Activated naive CD4-positive, alpha-beta T cell treated with anti-CD3 and anti-CD28 coated beads, Interleukin-2, amount 50 U/mL, for 72 hours (primary cell): ENCODE measurements around the gene VWCE. TPM values are rescaled to one million over a fixed set of nuclear protein-coding genes. Genes with fewer than 3 reads are reported as not detected.

Experiments used
- ATAC-seq, 2 donors: fragments of 150-1000 bp; cut with Tn5 transposase; 2 replicates each; pipeline ENCODE4 v1.10.0; 2021; ENCODE audit warnings: mild to moderate bottlenecking in 2 of 2, moderate library complexity in 2 of 2
- DNase-seq, 2 donors: peaks; one replicate each; pipeline ENCODE4 v3.0.0; 2021 to 2022; ENCODE audit warnings: low spot score in 2 of 2
- H3K27ac Mint-ChIP-seq, 2 donors: one replicate each; pipeline ENCODE4 v1.8.0; 2022; ENCODE audit warnings: mild to moderate bottlenecking in 2 of 2, mixed read lengths in 2 of 2
- H3K36me3 Mint-ChIP-seq, 2 donors: one replicate each; pipeline ENCODE4 v1.8.0; 2022; ENCODE audit warnings: mixed read lengths in 2 of 2
- H3K9me3 Mint-ChIP-seq, 2 donors: one replicate each; pipeline ENCODE4 v1.8.0; 2022; ENCODE audit warnings: mixed read lengths in 2 of 2
- total RNA-seq, 2 donors: library from RNA; stranded (reverse); gene quantifications; one replicate each; pipeline ENCODE4 v1.2.3, GENCODE V29; 2022

VWCE gene
- total RNA-seq, 2 donors from 2014 or later, result 5.4 to 19.6 TPM

DNA sequence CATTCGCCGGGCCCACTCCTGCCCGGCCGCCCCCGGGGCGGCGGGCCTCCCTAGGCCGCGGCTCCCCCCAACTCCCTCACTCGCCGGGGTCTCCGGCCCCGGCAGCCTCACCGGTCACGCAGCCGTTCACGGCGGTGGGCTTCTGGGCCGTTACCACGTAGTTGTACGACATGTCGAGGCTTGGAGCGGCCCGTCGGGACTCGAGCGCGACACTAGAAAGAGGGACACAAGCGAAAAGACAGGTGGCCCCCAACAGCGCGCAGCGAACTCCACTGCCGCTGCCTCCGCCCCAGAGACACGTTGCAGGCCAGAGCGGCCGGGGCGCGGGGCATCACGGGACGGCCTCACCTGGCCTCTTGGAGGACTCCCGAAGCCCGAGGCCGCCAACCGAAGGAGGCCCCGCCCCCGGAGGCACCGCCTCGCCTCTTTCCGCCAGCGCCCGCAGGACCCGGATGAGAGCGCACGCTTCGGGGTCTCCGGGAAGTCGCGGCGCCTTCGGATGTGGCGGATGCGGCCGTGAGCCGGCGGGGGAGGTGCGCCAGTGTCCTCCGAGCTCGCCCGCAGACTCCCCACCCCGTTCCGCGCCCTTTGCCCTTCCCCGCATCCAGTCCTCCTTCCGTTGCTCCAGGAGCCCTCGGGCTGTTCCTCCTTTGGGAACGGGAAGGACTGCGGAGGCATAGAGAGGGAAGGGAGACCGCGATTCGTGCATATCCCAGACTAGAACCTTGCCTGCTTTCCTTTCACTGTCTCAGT lies 37.9 kb upstream of the VWCE start, which contains the start of the genes DDB1 and TKFC:
DDB1 (minus strand) TSS at position 309 of the 753 bp plus-strand sequence; CDS start at position 172, 137 bp downstream.
TKFC (plus strand) TSS at position 432 of the 753 bp plus-strand sequence. CDS start 1,501 bp downstream, outside the sequence.
- H3K27ac Mint-ChIP-seq, result peak within 1 kb of the TSS; percentile 96 to 99
- ATAC-seq (peak; percentile 93 to 95), DNase-seq (peak; percentile 95 to 99)
- peaks cover 29 to 47% of the 10 kb centered on the region in 2 donors for H3K36me3 Mint-ChIP-seq
- H3K9me3 Mint-ChIP-seq, result no peaks in the 10 kb centered on the region

DNA sequence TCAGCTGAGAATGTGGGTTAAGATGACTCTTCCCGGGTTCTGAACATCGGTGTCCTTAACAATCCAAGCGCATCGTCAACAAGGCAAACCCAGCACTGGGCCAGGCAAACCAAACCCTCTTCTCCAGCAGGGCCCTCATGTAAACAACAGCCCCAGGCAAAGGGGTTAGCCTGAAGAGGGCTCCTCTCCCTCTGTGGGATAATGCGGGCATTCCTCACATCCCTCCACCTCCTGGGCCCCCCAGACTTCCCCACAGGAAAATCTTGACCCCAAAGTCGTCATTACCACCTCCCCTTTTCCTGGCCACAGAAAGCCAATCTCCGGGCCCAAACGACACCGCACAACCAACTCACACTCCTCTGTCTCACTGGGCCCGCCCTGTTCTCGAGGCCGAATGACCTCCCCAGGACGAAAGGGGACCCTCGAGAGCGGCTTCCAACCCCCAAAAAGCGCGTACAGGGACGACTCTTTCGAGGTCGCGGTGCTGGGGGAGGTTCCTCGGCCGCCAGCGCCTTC lies 37.2 kb upstream of the VWCE start:
- DNase-seq, result no peak

DNA sequence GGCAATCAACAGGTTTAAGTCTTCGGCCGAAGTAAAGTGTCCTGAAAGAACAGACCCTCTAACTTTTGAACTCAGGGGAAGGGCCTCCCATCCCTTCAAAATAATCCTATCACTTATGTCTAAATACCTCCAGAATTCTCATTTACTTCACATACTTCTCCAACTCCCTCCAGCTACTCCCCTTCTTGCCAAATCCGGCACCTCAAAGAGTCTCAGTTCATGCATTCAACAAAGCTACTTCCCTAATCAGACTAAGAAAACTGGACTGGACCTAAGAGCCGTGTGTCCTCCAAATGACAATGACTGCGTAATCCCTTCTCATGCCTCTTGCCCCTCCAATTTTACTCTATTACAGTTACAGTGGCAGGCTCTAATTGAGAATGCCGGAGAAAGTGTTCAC lies 36.5 kb upstream of the VWCE start:
- no peak for ATAC-seq
- Mint-ChIP-seq H3K27ac (peak overlapping the region; percentile 96 to 99), H3K36me3 (peaks cover 29 to 47% of the 10 kb centered on the region in 2 donors), H3K9me3 (no peaks in the 10 kb centered on the region)
- DNase-seq, result no peak

More for the DNA sequence above, 37.2 kb upstream of the VWCE start:
- peak in 1 of 2 donors; percentile 15 for ATAC-seq
- no peaks in the 10 kb centered on the region for H3K9me3 Mint-ChIP-seq
- H3K27ac Mint-ChIP-seq, result peak overlapping the region; percentile 96 to 99
- peaks cover 29 to 47% of the 10 kb centered on the region in 2 donors for H3K36me3 Mint-ChIP-seq

DNA sequence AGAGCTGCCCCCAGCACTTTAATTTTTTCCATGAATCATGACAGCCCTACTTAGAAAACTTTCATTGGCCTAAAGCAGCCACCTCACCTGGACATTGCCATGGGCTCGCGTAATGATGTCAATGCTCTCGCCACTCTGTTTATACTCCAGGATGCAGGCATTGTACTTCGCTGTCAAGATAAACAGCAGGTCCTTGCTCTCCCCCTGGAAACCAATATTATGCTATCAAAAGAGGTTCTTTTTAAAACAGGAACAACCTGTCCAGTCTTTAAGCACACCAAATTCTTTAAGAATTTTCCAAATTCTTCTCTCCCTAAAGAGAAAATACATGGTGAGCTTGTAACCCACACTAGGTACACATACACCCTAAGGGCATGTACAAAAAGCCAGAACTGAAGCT lies 34.8 kb upstream of the VWCE start:
- ATAC-seq (no peak), DNase-seq (no peak)
- no peak overlapping the region for H3K27ac Mint-ChIP-seq
- H3K9me3 Mint-ChIP-seq, result no peaks in the 10 kb centered on the region
- peaks cover 29 to 47% of the 10 kb centered on the region in 2 donors for H3K36me3 Mint-ChIP-seq

DNA sequence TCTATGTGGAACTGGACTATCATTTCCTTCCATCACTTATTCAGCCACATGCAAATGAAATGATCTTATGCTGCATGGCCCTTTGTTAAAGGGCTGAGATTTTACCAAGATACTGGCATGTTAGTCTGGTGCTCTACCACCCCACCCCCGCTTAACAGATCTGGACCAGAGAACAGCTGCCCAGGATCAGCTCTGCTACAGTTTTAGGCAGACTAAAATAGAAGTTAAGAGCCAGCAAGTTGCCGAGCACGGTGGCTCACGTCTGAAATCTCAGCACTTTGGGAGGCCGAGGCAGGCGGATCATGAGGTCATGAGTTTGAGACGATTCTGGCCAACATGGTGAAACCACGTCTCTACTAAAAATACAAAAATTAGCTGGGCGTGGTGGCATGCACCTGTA lies 33.2 kb upstream of the VWCE start:
- no peaks in the 10 kb centered on the region for H3K9me3 Mint-ChIP-seq
- peaks cover 38 to 52% of the 10 kb centered on the region in 2 donors for H3K36me3 Mint-ChIP-seq
- peak overlapping the region in 1 of 2 donors; percentile 15 for H3K27ac Mint-ChIP-seq
- ATAC-seq (no peak), DNase-seq (no peak)

DNA sequence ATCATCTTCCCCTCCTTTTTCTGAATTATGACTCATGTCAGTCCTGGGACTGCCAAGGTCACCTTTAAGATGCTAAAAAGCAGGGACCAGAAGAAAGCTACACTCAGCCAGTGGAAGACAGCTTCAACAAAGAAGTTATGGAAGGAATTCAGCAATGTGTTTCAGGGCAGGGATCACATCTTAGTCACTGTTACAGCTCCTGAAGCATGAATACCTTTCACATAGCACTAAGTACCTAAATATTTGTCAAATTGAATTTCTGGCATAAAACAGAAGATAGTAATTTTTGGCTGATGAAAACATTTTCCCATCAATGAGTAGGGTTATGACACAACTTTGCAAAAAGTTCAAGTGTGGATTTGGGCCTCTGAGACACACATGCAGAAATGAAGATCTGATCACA lies 32.6 kb upstream of the VWCE start:
- peaks cover 39 to 48% of the 10 kb centered on the region in 2 donors for H3K36me3 Mint-ChIP-seq
- no peaks in the 10 kb centered on the region for H3K9me3 Mint-ChIP-seq
- H3K27ac Mint-ChIP-seq, result no peak overlapping the region
- DNase-seq, result no peak
- ATAC-seq, result no peak

DNA sequence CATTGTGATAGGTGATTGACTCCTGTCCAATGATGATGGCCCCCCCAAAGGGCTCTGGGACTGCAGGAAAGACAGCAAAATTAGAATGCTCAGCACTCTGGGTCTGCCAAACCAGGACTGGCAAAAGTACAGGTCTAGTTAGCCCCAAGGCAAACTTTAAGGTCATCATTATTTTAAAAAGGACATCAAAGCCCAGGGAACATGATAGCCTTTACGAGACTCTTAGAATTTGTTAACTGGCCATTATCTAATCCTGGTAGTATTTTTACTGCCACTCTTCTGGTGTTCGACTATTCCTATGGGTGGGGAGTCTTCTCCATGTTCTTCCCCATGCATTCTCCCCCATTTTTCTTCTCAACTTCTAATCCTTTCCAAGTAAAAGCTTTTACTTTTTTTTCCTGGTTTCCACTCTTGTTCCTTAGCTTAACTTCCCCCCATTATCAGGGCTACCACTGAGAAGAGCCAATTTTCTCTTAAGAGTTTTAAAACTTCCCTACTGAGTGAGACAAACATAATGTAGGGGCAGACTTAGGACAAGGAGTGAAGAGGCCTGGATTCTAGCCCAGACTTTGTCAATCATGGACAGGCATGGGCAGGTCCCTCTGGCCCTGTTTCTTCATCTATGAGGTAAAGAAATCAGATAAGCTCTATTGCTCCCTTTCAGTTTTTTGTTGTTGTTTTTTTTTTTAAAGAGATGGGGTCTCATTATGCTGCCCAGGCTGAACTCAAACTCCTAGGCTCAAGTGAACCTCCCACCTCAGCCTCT lies 30.7 kb upstream of the VWCE start:
- ATAC-seq (no peak), DNase-seq (no peak)
- H3K36me3 Mint-ChIP-seq, result peaks cover 26 to 39% of the 10 kb centered on the region in 2 donors
- H3K27ac Mint-ChIP-seq, result peak overlapping the region; percentile 72 to 87
- no peaks in the 10 kb centered on the region for H3K9me3 Mint-ChIP-seq

DNA sequence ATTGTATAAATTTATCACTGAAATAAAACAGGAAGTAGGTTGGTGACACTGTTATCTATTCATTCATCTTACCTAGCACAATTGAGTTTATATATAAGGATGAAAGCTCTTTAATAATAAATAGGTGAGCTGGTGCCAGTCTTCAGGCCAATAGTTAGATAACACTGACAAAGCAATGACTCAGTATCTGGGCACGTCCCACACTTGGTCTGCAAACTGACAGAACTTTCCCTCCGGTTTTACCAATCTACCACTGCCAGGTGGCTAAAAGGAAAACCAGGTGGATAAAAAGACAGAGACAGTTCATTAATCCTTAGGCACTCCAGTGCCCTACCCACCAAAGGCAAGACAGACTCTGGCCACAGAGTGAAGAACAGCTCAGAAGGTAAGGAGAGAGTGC lies 20.1 kb upstream of the VWCE start:
- no peak overlapping the region for H3K27ac Mint-ChIP-seq
- no peak for ATAC-seq
- DNase-seq, result no peak
- H3K36me3 Mint-ChIP-seq, result peaks cover 0 to 10% of the 10 kb centered on the region in 2 donors
- H3K9me3 Mint-ChIP-seq, result no peaks in the 10 kb centered on the region

DNA sequence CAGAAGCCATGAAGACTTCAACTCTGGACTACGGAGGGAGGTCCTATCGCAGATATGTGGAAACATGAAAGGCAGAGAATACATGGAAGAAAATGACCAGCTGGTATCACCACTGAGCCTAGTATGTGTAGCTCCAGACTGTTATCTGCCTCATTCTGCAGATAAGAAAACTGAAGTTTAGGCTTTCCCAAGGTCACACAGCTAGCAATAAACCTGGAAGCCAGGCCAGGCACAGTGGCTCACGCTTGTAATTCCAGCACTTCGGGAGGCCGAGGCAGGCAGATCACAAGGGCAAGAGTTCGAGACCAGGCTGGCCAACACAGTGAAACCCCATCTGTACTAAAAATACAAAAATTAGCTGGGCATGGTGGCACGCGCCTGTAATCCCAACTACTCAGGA lies 15.6 kb upstream of the VWCE start:
- Mint-ChIP-seq H3K9me3 (no peaks in the 10 kb centered on the region), H3K36me3 (peaks cover 0 to 12% of the 10 kb centered on the region in 2 donors), H3K27ac (no peak overlapping the region)
- DNase-seq (no peak), ATAC-seq (no peak)

DNA sequence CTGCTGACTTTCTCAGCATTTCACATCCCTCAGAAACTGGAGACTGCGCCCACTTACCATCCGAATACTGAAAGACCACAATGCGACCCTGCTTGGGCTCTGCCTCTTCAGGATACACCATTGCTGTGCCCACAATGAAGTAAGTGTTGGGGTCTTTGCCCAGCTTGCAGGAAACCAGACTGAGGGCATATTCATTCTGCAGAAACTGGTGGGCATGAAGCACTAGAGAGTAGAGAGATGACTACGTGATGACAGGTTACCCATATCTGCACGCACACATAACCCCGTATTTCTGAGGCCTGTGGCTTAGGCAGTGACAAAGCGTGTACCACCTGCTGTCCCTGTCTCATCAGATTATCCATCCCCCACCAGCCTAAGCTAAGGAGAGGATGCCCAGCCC lies 14.6 kb upstream of the VWCE start:
- no peak for DNase-seq
- Mint-ChIP-seq H3K27ac (peak overlapping the region in 1 of 2 donors; percentile 54), H3K9me3 (no peaks in the 10 kb centered on the region), H3K36me3 (peaks cover 0 to 12% of the 10 kb centered on the region in 2 donors)
- ATAC-seq, result peak; percentile 40 to 68

DNA sequence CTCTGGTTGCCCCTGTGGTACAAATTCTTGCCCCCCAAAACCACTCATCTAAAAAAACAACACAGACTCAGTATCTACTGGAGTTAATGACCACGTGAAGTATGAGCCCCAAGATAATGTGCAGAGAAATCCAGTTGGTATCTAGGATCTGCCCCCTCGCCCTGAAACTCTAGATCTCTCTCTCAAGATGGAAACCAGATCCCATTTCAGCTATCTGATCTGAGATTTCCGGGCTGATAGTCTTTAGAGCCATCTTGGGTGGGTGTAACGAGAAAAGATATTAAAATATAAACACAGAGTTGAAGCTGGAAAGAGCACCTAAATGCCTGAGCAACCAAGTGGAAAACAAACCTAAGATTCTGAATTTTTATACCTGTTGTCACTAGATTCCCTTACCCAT lies 14.0 kb upstream of the VWCE start:
- no peak for ATAC-seq
- peaks cover 0 to 12% of the 10 kb centered on the region in 2 donors for H3K36me3 Mint-ChIP-seq

DNA sequence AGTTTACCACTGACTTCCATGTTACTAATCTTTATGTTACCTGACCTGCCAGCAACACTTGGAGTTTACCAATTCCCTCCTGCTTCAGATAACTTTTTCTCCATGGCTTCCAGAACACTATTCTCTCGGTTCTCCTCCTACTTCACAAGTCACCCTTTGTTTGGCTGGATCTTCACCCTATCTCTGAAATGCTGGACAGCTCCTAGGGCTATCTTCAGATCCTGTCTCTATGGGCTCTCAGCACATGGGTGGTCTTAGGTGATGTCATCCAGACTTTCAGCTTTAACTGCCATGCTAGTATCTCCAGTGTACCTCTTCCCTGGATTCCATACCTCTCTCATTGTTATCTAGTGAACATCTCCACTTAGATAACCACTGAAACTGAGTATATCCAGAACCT lies 12.2 kb upstream of the VWCE start:
- DNase-seq (no peak), ATAC-seq (no peak)
- H3K27ac Mint-ChIP-seq, result no peak overlapping the region
- no peaks in the 10 kb centered on the region for H3K9me3 Mint-ChIP-seq
- peaks cover under 1 to 7% of the 10 kb centered on the region in 2 donors for H3K36me3 Mint-ChIP-seq

More for the DNA sequence above, 14.0 kb upstream of the VWCE start:
- DNase-seq, result no peak
- Mint-ChIP-seq H3K9me3 (no peaks in the 10 kb centered on the region), H3K27ac (peak overlapping the region in 1 of 2 donors; percentile 54)

DNA sequence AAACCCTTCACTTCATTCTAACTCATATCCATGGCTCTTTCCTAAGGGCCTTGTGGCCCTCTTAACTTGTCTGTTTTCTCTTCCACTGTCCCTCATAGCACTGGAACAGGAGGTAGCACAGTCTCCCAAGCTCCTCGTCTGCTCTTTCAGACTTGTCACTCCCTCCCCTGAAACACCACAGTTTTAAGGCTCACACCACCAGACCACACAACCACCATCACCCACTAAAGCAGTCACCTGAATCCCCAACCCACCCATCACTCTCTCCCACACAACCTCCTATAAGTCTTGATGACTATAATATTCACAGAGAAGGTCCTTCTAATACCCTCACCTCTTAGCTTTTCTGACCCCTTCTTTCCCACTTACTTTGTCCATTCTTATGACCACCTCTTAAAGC lies 11.1 kb upstream of the VWCE start:
- DNase-seq, result no peak
- Mint-ChIP-seq H3K9me3 (no peaks in the 10 kb centered on the region), H3K36me3 (peaks cover 7 to 15% of the 10 kb centered on the region in 2 donors), H3K27ac (no peak overlapping the region)
- ATAC-seq, result peak in 1 of 2 donors; percentile 38

DNA sequence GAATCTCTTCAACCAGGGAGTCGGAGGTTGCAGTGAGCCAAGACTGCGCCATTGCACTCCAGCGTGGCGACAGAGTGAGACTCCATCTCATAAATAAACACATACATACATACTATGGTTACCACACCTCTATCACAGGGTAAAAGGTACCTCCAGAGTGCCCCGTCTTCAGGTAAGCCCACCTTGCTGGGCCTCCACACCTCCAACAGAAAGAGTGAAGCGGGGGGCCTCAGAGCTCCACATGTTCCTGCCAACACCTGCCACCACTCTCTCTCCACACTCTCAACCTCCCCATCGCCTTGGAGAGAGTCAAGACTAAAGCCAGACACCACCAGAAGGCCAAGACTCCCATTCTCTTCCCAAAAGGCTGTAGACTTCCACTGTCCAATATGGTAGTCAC lies 10.3 kb upstream of the VWCE start:
- ATAC-seq (no peak), DNase-seq (no peak)
- Mint-ChIP-seq H3K27ac (no peak overlapping the region), H3K36me3 (peaks cover 15 to 21% of the 10 kb centered on the region in 2 donors), H3K9me3 (no peaks in the 10 kb centered on the region)

DNA sequence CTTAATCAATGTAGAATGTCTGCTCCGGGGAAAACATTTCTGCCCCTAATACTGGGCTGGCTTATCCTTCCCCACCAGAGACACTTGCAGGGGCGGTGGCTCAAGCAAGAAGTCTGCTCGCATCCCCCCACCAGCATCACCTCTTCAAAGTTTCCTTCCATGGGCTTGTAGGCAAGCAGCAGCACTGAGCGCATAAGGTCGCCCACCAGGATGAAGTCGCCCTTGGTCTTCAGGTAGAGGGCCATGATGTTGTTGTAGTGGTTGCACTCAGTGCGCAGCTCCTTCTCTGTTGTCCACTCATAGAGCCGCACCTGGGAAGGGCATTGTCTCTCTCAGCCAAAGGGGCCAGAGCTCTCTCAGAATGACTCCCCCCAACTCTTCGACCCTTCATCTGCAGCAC lies 8.6 kb upstream of the VWCE start:
- ATAC-seq, result no peak
- peaks cover 18 to 24% of the 10 kb centered on the region in 2 donors for H3K36me3 Mint-ChIP-seq
- no peaks in the 10 kb centered on the region for H3K9me3 Mint-ChIP-seq
- DNase-seq, result no peak
- H3K27ac Mint-ChIP-seq, result no peak overlapping the region

DNA sequence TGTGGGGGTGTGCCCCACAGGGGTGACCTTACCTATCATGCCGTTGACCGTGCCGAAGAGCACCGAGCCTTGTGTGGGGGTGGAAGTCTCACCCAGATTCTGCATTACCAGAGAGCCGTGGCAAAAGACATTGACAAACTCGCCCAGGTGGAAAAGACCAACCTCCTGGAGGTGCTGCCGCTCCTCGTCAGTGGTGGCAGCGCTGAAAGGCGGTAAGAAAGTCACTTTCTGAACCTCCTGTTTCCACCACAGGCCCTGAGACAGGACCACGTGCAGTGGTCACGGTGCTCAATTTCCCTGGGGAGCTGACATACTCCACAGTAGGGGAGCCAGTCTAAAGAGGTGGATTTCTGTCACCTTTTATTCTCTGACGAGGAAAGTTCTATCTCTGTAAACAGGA lies 7.4 kb upstream of the VWCE start:
- Mint-ChIP-seq H3K27ac (peak overlapping the region in 1 of 2 donors; percentile 24), H3K36me3 (peaks cover 21 to 29% of the 10 kb centered on the region in 2 donors), H3K9me3 (no peaks in the 10 kb centered on the region)
- ATAC-seq (no peak), DNase-seq (no peak)

DNA sequence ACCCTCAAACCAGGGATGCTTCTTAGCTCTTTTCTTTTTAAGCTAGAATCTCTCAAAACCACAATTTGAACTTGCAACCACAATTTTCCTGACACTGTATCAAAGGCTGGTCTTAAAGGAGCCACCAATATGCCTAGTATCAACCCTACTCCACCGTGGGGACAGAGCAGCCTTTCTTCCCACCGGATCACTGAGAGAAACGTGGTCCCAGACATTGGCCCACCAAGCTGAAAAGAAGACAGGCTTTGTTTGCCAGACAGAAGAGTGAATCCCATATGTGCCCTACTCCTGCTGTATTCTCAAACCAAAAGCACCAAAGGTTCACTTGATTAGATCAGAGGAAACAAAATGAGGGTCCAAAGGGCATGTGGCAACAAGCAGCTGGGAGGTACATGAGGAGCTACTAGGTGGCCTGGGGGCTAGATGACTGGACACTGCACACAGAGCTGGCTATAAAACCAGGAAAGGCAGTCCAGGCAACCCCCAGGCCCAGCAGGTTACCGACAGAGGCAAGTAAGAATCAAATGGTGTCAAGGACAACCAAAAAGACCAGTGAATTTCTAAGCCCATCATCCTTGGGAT lies 3.6 kb upstream of the VWCE start:
- H3K27ac Mint-ChIP-seq, result peak overlapping the region; percentile 18 to 22

More for the DNA sequence above, 3.6 kb upstream of the VWCE start:
- H3K9me3 Mint-ChIP-seq, result no peaks in the 10 kb centered on the region
- H3K36me3 Mint-ChIP-seq, result peaks cover 29 to 38% of the 10 kb centered on the region in 2 donors
- DNase-seq (no peak), ATAC-seq (no peak)
